T-helper 17 cell (primary cell): ENCODE measurements around the gene CDK6. TPM values are rescaled to one million over a fixed set of nuclear protein-coding genes. Genes with fewer than 3 reads are reported as not detected.
"Not testable (repeated sequence)": the region's sequence is repeated elsewhere in the genome, so short reads cannot be mapped to it uniquely, and the experiment has no call there.

Experiments
- ATAC-seq: fragments of 150-1000 bp; cut with Tn5 transposase; 2 replicates; pipeline ENCODE4 v1.10.0; 2021; ENCODE audit warnings: mild to moderate bottlenecking, moderate library complexity
- DNase-seq, 3 donors: peaks; one replicate each; pipeline versions ENCODE4 v3.0.0 to v3.0.0-alpha.2; 2020 to 2021
- H3K9me3 ChIP-seq: one replicate; pipeline ENCODE4 v1.7.0; 2013; ENCODE audit warnings: low read length, mild to moderate bottlenecking; ENCODE audit not compliant: control insufficient read depth, poor library complexity, severe bottlenecking
- H3K27ac Mint-ChIP-seq: one replicate; pipeline ENCODE4 v1.8.0; 2022; ENCODE audit warnings: mild to moderate bottlenecking, moderate library complexity, mixed read lengths
- H3K27me3 Mint-ChIP-seq: one replicate; pipeline ENCODE4 v1.8.0; 2022; ENCODE audit warnings: mixed read lengths
- H3K36me3 Mint-ChIP-seq: one replicate; pipeline ENCODE4 v1.8.0; 2022; ENCODE audit warnings: low read depth, mixed read lengths
- H3K4me1 Mint-ChIP-seq: one replicate; pipeline ENCODE4 v1.8.0; 2022; ENCODE audit warnings: mild to moderate bottlenecking, mixed read lengths
- H3K4me3 Mint-ChIP-seq: one replicate; pipeline ENCODE4 v1.8.0; 2022; ENCODE audit warnings: mild to moderate bottlenecking, moderate library complexity, mixed read lengths
- total RNA-seq, 4 donors: library from RNA in 2 of 4; stranded (reverse) in 2 of 4; gene quantifications; one replicate each; pipeline ENCODE4 v1.2.3 and lab custom pipeline; 2022 to 2026

CDK6 gene
- total RNA-seq, 2 donors from 2014 or later, result 61.5 to 63.7 TPM

DNA sequence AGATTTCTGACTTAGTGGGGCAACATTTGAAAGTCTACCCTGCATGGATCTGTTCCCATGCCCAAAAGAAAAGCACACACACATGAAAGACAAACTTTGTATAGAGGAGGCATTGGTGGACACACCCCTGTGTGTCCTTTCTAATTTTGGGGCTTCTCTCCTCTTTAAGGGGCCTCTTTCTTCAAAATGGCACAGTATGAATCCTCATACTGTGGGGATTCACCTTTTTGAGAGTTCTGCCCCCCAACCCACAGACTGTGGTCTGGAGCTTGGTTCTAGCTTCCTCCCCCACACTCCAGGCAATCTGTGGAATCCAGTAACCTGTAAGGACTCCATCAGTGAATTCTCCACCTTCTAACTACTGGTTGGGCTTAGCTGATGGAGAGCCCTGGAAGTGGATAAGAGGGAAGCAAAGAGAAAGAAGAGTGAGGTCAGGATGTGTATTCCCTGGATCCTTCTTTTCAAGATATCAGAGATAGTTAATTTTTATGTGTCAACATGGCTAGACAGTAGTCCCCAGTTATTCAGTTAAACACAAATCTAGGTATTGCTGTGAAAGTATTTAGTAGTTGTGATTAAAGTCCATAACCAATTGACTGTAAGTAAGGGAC lies 32.4 kb upstream of the CDK6 start:
- Mint-ChIP-seq H3K27me3 (no peaks in the 10 kb centered on the region), H3K27ac (no peak overlapping the region), H3K4me3 (no peak overlapping the region), H3K36me3 (no peaks in the 10 kb centered on the region), H3K4me1 (peaks cover 4% of the 10 kb centered on the region)
- DNase-seq (no peak), ATAC-seq (no peak)
- peaks cover 2% of the 10 kb centered on the region for H3K9me3 ChIP-seq

- not testable (repeated sequence) for H3K27me3 Mint-ChIP-seq, H3K36me3 Mint-ChIP-seq, DNase-seq, H3K4me1 Mint-ChIP-seq, H3K4me3 Mint-ChIP-seq, H3K9me3 ChIP-seq, ATAC-seq
- peak overlapping the region; percentile 54 for H3K27ac Mint-ChIP-seq
Measured at GRCh38 chr7:92864169-92864568, 27.8 kb upstream of the CDK6 start.

DNA sequence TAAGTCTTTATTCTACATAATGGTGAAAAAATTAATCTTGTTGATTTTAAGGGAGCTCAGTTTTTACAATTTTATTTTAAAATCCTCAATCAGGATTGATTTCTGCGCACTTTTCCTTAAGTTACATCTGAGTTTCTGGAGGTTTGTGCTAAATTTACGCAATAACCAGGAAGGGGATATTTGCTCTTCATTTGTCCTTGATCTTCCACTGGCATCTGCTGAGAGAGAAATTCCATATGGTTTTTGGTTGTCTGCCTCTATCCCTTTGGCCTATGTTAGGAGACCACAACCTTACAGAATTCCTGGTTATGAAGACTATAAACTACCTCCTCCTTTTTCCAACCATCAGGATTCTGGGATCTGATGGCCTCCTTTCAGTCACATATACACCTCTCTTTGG lies 20.1 kb upstream of the CDK6 start:
- DNase-seq (no peak), ATAC-seq (no peak)
- H3K9me3 ChIP-seq, result no peaks in the 10 kb centered on the region
- H3K27ac Mint-ChIP-seq, result no peak overlapping the region
- H3K4me3 Mint-ChIP-seq, result no peak overlapping the region
- no peaks in the 10 kb centered on the region for H3K36me3 Mint-ChIP-seq
- H3K4me1 Mint-ChIP-seq, result peaks cover 7% of the 10 kb centered on the region
- H3K27me3 Mint-ChIP-seq, result peaks cover 25% of the 10 kb centered on the region

GRCh38 chr7:92854501-92855238 lies 18.3 kb upstream of the CDK6 start:
- ATAC-seq (no peak), DNase-seq (no peak)
- H3K9me3 ChIP-seq, result no peaks in the 10 kb centered on the region
- Mint-ChIP-seq H3K36me3 (no peaks in the 10 kb centered on the region), H3K4me1 (peaks cover 7% of the 10 kb centered on the region), H3K4me3 (no peak overlapping the region), H3K27me3 (peaks cover 25% of the 10 kb centered on the region), H3K27ac (no peak overlapping the region)

DNA sequence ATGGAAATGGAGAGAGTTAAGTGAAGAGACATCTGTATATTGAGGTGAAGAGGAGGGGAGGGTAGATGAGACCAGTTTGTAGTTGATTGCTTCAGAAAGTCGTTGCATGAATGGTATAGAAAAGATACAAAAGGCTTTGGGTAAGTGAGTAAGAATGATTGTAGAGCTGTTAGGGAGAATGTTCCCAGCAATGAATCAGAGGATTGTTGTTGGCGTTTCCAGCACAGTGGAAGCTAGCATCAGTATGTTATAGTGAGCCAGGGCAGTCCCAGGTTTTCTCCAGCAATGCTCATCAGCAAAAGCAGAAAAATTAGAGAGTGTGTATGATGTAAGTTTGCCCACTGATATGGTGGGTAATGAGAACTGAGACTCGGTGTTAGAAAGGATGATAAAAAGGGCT lies 15.4 kb upstream of the CDK6 start:
- no peaks in the 10 kb centered on the region for H3K36me3 Mint-ChIP-seq
- H3K4me3 Mint-ChIP-seq, result no peak overlapping the region
- DNase-seq (no peak), ATAC-seq (no peak)
- peaks cover 12% of the 10 kb centered on the region for H3K4me1 Mint-ChIP-seq
- no peaks in the 10 kb centered on the region for H3K9me3 ChIP-seq
- H3K27ac Mint-ChIP-seq, result no peak overlapping the region
- H3K27me3 Mint-ChIP-seq, result peaks cover 23% of the 10 kb centered on the region

DNA sequence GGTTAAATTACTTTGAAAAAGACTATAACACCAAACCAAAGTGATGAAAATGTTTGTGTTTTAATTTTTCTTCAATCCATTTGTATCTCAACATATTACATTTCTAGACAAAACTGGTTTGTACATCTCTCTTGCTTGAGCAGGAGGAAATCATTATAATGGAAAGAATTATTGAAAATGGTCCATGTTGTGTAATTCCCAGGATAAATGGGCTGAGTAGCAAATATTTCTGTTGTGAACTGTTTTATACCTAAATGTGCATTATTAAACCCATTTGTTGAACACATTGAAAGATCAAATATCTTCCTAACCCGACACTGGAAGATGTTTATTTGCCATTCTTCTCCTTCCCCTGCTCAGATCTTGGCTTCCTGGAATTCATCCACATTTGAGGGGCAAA lies 14.1 kb upstream of the CDK6 start:
- H3K4me3 Mint-ChIP-seq, result no peak overlapping the region
- H3K9me3 ChIP-seq, result no peaks in the 10 kb centered on the region
- H3K4me1 Mint-ChIP-seq, result peaks cover 12% of the 10 kb centered on the region
- H3K27me3 Mint-ChIP-seq, result peaks cover 19% of the 10 kb centered on the region
- ATAC-seq (no peak), DNase-seq (no peak)
- no peaks in the 10 kb centered on the region for H3K36me3 Mint-ChIP-seq
- no peak overlapping the region for H3K27ac Mint-ChIP-seq

DNA sequence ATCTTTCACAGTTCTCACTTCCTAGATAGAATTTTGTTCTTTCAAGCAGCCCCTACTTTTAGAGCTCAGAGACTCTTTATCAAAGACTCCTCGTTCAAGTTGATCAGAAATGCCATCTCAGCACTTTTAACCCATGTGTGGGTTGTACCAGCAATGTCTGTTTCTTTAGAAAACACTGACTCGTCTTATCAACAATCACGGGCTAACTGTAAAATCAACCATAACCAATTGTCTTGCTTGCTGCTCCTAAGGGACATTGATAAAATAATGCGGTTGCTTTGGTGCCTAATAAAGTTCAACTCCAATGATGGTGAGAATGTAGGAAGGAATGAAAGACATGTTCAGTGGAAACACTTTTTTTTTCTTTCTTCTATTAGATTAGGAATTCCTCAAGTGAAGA lies 12.9 kb upstream of the CDK6 start:
- Mint-ChIP-seq H3K27me3 (peaks cover 9% of the 10 kb centered on the region), H3K36me3 (no peaks in the 10 kb centered on the region), H3K4me1 (peaks cover 5% of the 10 kb centered on the region), H3K27ac (no peak overlapping the region), H3K4me3 (peak overlapping the region; percentile 41)
- ATAC-seq, result no peak
- no peaks in the 10 kb centered on the region for H3K9me3 ChIP-seq
- DNase-seq, result no peak

DNA sequence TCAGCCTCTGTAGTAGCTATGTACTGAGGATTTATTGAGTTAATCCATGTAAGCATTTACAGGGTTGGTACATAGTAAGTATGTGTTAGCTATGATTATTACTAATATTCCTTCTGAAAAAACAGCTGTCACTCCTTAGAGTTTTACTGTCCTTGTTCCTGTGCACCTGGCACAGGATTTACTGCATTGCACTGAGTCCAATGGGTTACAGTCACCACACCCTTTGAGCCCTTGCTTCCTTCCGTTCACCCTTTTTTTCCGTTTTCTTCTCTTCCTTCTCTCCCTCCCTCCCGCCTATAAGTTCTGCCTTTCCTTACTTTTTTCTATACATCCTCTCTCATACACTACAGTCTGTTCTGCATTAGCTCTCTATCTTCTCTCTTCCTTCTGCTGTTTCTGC lies 12.5 kb upstream of the CDK6 start:
- Mint-ChIP-seq H3K36me3 (no peaks in the 10 kb centered on the region), H3K27me3 (peaks cover 8% of the 10 kb centered on the region), H3K27ac (no peak overlapping the region), H3K4me3 (peak overlapping the region; percentile 41), H3K4me1 (peaks cover 5% of the 10 kb centered on the region)
- no peaks in the 10 kb centered on the region for H3K9me3 ChIP-seq
- no peak for DNase-seq
- no peak for ATAC-seq

DNA sequence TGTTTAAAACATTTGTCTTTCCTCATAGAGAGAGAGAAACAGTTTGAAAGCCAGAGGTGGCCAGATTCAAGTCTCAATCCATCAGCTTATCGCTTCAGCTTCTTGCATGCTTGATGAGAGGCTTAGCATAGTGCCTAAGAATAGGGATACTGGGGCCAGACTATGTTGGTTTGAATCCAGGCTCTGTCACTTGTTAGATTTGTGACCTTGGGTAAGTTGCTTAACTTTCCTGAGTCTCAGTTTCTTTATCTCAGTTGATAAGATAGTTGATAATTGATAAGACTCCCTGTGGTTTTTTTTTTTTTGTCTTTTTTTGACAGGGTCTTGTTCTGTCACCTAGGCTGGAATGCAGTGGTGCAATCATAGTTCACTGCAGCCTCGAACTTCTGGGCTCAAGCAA lies 12.1 kb upstream of the CDK6 start:
- no peaks in the 10 kb centered on the region for H3K36me3 Mint-ChIP-seq
- no peaks in the 10 kb centered on the region for H3K9me3 ChIP-seq
- H3K4me1 Mint-ChIP-seq, result peaks cover 5% of the 10 kb centered on the region
- peaks cover 8% of the 10 kb centered on the region for H3K27me3 Mint-ChIP-seq
- no peak for ATAC-seq
- no peak overlapping the region for H3K27ac Mint-ChIP-seq
- DNase-seq, result no peak
- H3K4me3 Mint-ChIP-seq, result no peak overlapping the region

DNA sequence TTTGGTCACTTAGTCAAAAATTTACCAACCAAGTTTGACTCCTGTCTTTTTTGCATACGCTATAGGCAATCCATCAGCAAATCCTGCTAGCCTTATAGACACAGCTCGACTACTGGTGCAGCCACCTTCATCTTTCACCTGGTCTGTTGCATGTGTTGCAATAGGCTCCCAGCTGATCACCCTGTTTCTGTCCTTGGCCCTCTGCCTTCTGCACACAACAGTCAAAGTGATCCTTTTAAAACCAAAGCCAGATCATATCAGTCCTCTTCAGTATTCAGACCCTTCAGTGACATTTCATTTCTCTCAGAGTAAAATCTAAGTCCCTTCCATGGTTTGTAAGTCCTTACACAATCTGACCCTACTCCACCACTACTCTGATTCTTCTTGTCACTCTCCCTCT lies 10.9 kb upstream of the CDK6 start:
- H3K36me3 Mint-ChIP-seq, result no peaks in the 10 kb centered on the region
- H3K27ac Mint-ChIP-seq, result no peak overlapping the region
- H3K27me3 Mint-ChIP-seq, result peaks cover 8% of the 10 kb centered on the region
- DNase-seq (no peak), ATAC-seq (no peak)
- peaks cover 5% of the 10 kb centered on the region for H3K4me1 Mint-ChIP-seq
- no peak overlapping the region for H3K4me3 Mint-ChIP-seq
- H3K9me3 ChIP-seq, result no peaks in the 10 kb centered on the region

- no peaks in the 10 kb centered on the region for H3K9me3 ChIP-seq
- ATAC-seq (no peak), DNase-seq (no peak)
- Mint-ChIP-seq H3K36me3 (no peaks in the 10 kb centered on the region), H3K27ac (no peak overlapping the region), H3K4me3 (no peak overlapping the region), H3K27me3 (peaks cover 14% of the 10 kb centered on the region), H3K4me1 (peaks cover 11% of the 10 kb centered on the region)
Measured at GRCh38 chr7:92845736-92846135, 9.4 kb upstream of the CDK6 start.

- ATAC-seq, result no peak
- peaks cover 12% of the 10 kb centered on the region for H3K4me1 Mint-ChIP-seq
- H3K36me3 Mint-ChIP-seq, result no peaks in the 10 kb centered on the region
- DNase-seq, result no peak
- no peaks in the 10 kb centered on the region for H3K9me3 ChIP-seq
- no peak overlapping the region for H3K27ac Mint-ChIP-seq
- H3K4me3 Mint-ChIP-seq, result no peak overlapping the region
- peaks cover 10% of the 10 kb centered on the region for H3K27me3 Mint-ChIP-seq
Measured at GRCh38 chr7:92843781-92844180, 7.4 kb upstream of the CDK6 start.

DNA sequence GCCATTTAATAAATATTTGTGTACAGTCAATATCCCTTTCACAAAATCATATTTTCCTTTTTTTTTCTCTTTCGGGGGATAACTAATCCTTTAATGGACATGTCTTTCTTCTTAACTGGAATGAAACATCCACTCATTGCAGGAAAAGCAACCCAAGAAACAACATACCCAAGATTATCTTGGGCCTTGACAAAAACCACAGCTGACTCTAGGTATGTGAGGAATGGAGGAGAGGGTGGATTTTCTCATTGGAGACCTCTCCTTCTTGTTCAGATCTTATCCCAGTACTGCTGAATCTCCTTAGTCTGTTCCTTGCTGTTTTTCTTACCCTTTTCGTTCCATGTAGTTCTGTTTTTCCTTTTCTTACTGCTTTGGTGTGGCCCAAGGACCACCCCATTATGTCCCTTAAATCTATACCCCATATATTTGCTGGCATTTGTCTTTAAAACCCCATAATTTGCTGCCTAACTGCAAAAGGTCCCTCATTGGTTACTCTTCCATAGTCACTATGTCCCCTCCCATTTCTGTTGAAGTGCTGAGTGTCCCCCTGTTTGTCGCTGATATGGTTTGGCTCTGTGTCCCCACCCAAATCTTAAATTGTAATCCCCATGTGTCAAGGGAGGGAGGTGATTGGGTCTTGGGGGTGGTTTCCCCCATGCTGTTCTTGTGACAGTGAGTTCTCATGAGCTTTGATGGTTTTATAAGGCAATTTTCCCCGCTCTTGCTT lies 6.8 kb upstream of the CDK6 start:
- H3K36me3 Mint-ChIP-seq, result no peaks in the 10 kb centered on the region
- H3K4me3 Mint-ChIP-seq, result no peak overlapping the region
- ATAC-seq (no peak), DNase-seq (no peak)
- H3K9me3 ChIP-seq, result no peaks in the 10 kb centered on the region
- peaks cover 11% of the 10 kb centered on the region for H3K4me1 Mint-ChIP-seq
- peaks cover 9% of the 10 kb centered on the region for H3K27me3 Mint-ChIP-seq
- no peak overlapping the region for H3K27ac Mint-ChIP-seq
